Smooth muscle cell (in vitro differentiated cells): ENCODE data around the gene RIPPLY3. TPM values are rescaled to one million over a fixed set of nuclear protein-coding genes. Genes with fewer than 3 reads are reported as not detected.

Source experiments
- DNase-seq: peaks from one replicate; lab custom pipeline; 2025; ENCODE audit not compliant: unreplicated experiment; lab: John Stamatoyannopoulos, UW
- H2AFZ ChIP-seq: fragments of 200-600 bp; sonication (generic); 2 replicates; pipeline ENCODE4 v1.6.0; 2016; ENCODE audit warnings: antibody characterized with exemption, low read depth, mild to moderate bottlenecking
- H3F3A ChIP-seq: fragments of 200-600 bp; sonication (generic); 2 replicates; pipeline ENCODE4 v1.6.0; 2017; ENCODE audit warnings: antibody characterized with exemption, low read depth
- H3K27ac ChIP-seq: fragments of 200-600 bp; sonication (generic); 2 replicates; pipeline ENCODE4 v1.5.1; 2016; ENCODE audit warnings: low read depth, mild to moderate bottlenecking
- H3K27me3 ChIP-seq: fragments of 200-600 bp; sonication (generic); 2 replicates; pipeline ENCODE4 v1.6.1; 2016; ENCODE audit warnings: low read depth, mild to moderate bottlenecking
- H3K36me3 ChIP-seq: fragments of 200-600 bp; sonication (generic); 2 replicates; pipeline ENCODE4 v1.5.1; 2016; ENCODE audit warnings: low read depth
- H3K4me1 ChIP-seq: fragments of 200-600 bp; sonication (generic); 2 replicates; pipeline ENCODE4 v1.5.1; 2016; ENCODE audit warnings: low read depth
- H3K4me2 ChIP-seq: fragments of 200-600 bp; sonication (generic); 2 replicates; pipeline ENCODE4 v1.6.0; 2016; ENCODE audit warnings: mild to moderate bottlenecking
- H3K4me3 ChIP-seq: fragments of 200-600 bp; sonication (generic); 2 replicates; pipeline ENCODE4 v1.5.1; 2016; ENCODE audit warnings: mild to moderate bottlenecking
- H3K79me2 ChIP-seq: fragments of 200-600 bp; sonication (generic); 2 replicates; pipeline ENCODE4 v1.6.0; 2016; ENCODE audit warnings: low read depth, mild to moderate bottlenecking
- H3K9ac ChIP-seq: fragments of 200-600 bp; sonication (generic); 2 replicates; pipeline ENCODE4 v1.6.0; 2016; ENCODE audit warnings: low read depth
- H3K9me3 ChIP-seq: fragments of 200-600 bp; sonication (generic); replicated peaks from 2 replicates; pipeline ENCODE4 v1.5.1; 2016; ENCODE audit warnings: low read depth
- H4K20me1 ChIP-seq: fragments of 200-600 bp; sonication (generic); 2 replicates; pipeline ENCODE4 v1.6.0; 2016; ENCODE audit warnings: low read depth
- WGBS: methylation state at CpG from one replicate; pipeline ENCODE4 v1.1.7; 2016; ENCODE audit warnings: low lambda C conversion rate; 5-methylcytosine and 5-hydroxymethylcytosine counted together
- polyA plus RNA-seq: library from polyadenylated mRNA; unstranded; fragments of >200 nt; fragmentation: Nextera tagmentation; extraction: Ambion mirVana; gene quantifications from 2 replicates; pipeline ENCODE4 v1.2.1, GENCODE V29; 2016
- total RNA-seq: library from RNA; depleted of rRNA; stranded (reverse); fragments of >200 nt; gene quantifications from 2 replicates; pipeline ENCODE4 v1.2.3, GENCODE V29; 2014
- TF ChIP-seq, protein P1 (sequence below): fragments of 200-600 bp; sonication (generic); IDR thresholded peaks from 2 replicates; pipeline ENCODE4 v1.5.1; 2017; ENCODE audit warnings: borderline replicate concordance, mild to moderate bottlenecking, antibody characterized with exemption; ENCODE audit not compliant: insufficient read depth, poor library complexity, severe bottlenecking

Gene RIPPLY3
- total and polyA plus RNA-seq, 2 experiments from 2014 or later = not detected

DNA sequence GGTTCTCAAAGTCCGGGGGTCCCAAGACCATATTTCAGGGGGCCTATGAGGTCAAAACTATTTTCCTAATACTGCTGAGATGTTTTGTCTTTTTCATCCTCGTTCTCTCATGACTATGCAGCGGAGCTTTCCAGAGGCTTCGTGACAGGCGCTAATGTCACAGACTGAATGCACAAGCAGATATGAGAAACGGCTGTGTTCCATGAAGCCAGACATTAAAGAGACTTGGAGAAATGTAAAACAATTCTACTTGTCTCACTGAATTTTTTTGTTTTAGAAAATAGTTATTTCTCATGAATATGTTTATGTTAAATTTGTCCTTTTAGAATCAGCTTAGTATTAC is 56.1 kb downstream of the RIPPLY3 start:
- H3F3A ChIP-seq = peaks cover 10% of the 10 kb centered on the region
- no peak for DNase-seq
- peak overlapping the region; percentile 81 for H3K27ac ChIP-seq
- peak overlapping the region; percentile 53 for H3K4me2 ChIP-seq
- no peak overlapping the region for H2AFZ ChIP-seq
- H3K36me3 ChIP-seq = no peaks in the 10 kb centered on the region
- TF ChIP-seq, protein P1, sequence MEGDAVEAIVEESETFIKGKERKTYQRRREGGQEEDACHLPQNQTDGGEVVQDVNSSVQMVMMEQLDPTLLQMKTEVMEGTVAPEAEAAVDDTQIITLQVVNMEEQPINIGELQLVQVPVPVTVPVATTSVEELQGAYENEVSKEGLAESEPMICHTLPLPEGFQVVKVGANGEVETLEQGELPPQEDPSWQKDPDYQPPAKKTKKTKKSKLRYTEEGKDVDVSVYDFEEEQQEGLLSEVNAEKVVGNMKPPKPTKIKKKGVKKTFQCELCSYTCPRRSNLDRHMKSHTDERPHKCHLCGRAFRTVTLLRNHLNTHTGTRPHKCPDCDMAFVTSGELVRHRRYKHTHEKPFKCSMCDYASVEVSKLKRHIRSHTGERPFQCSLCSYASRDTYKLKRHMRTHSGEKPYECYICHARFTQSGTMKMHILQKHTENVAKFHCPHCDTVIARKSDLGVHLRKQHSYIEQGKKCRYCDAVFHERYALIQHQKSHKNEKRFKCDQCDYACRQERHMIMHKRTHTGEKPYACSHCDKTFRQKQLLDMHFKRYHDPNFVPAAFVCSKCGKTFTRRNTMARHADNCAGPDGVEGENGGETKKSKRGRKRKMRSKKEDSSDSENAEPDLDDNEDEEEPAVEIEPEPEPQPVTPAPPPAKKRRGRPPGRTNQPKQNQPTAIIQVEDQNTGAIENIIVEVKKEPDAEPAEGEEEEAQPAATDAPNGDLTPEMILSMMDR = no peak
- no peaks in the 10 kb centered on the region for H3K27me3 ChIP-seq
- H3K9me3 ChIP-seq = no peaks in the 10 kb centered on the region
- H3K4me1 ChIP-seq = peaks cover 25% of the 10 kb centered on the region
- no peaks in the 10 kb centered on the region for H4K20me1 ChIP-seq
- H3K4me3 ChIP-seq = no peak overlapping the region
- 81% methylated on average over 6 of the region's 6 CpGs for WGBS
- no peaks in the 10 kb centered on the region for H3K79me2 ChIP-seq
- H3K9ac ChIP-seq = no peak overlapping the region

DNA sequence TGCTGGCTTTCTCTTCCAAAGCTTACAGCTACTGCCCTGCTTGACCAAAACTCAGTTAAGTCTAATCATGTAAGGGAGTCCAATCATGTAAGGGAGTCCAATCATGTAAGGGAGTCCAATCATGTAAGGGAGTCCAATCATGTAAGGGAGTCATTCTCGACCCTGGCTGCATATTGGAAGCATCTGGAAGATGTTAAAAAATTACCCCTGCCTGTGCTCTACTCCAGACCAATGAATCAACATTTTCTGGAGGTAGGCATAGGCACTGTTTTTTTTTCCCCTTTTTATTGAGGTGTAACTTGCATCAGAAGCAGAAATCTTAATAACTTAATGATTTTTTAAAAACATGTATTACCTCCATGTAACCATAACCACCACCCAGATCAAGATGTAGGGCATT is 56.9 kb downstream of the RIPPLY3 start:
- 78% methylated on average over 1 of the region's 1 CpG for WGBS
- peaks cover 10% of the 10 kb centered on the region for H3F3A ChIP-seq

DNA sequence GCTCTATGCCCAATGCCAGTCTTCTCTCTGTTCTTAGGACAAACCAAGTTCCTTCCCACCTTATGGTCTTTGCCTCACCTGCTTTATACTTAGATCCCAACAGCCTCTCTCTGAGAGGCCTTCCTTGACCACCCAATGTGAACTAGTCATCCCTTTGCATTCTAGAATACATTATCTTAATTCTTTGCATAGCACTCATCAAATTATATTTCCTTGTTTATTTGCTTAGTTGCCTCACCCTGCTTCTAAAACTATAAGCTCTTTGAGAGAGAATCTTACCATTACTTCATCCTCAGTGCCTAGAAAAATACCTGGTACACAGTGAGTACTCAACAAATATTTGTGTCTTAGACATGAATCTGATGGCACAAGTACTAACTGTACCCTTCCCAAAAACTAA is 58.3 kb downstream of the RIPPLY3 start:
- H2AFZ ChIP-seq = no peak overlapping the region
- H3K9me3 ChIP-seq = no peaks in the 10 kb centered on the region
- H3K79me2 ChIP-seq = peaks cover under 1% of the 10 kb centered on the region
- TF ChIP-seq, protein P1 = no peak
- no peak overlapping the region for H3K4me3 ChIP-seq
- H3F3A ChIP-seq = peaks cover 10% of the 10 kb centered on the region
- no peaks in the 10 kb centered on the region for H4K20me1 ChIP-seq
- no peak for DNase-seq
- no peak overlapping the region for H3K4me2 ChIP-seq
- no peak overlapping the region for H3K9ac ChIP-seq
- H3K27ac ChIP-seq = no peak overlapping the region
- peaks cover 13% of the 10 kb centered on the region for H3K4me1 ChIP-seq
- H3K27me3 ChIP-seq = no peaks in the 10 kb centered on the region
- H3K36me3 ChIP-seq = no peaks in the 10 kb centered on the region

More for the DNA sequence above, 56.9 kb downstream of the RIPPLY3 start:
- DNase-seq = no peak
- H3K9ac ChIP-seq = no peak overlapping the region
- no peak overlapping the region for H3K4me3 ChIP-seq
- H3K4me1 ChIP-seq = peaks cover 19% of the 10 kb centered on the region
- TF ChIP-seq, protein P1 = no peak
- no peaks in the 10 kb centered on the region for H3K36me3 ChIP-seq
- H3K4me2 ChIP-seq = no peak overlapping the region
- no peaks in the 10 kb centered on the region for H3K79me2 ChIP-seq
- no peak overlapping the region for H3K27ac ChIP-seq
- H3K27me3 ChIP-seq = no peaks in the 10 kb centered on the region
- no peak overlapping the region for H2AFZ ChIP-seq
- no peaks in the 10 kb centered on the region for H4K20me1 ChIP-seq
- H3K9me3 ChIP-seq = no peaks in the 10 kb centered on the region

DNA sequence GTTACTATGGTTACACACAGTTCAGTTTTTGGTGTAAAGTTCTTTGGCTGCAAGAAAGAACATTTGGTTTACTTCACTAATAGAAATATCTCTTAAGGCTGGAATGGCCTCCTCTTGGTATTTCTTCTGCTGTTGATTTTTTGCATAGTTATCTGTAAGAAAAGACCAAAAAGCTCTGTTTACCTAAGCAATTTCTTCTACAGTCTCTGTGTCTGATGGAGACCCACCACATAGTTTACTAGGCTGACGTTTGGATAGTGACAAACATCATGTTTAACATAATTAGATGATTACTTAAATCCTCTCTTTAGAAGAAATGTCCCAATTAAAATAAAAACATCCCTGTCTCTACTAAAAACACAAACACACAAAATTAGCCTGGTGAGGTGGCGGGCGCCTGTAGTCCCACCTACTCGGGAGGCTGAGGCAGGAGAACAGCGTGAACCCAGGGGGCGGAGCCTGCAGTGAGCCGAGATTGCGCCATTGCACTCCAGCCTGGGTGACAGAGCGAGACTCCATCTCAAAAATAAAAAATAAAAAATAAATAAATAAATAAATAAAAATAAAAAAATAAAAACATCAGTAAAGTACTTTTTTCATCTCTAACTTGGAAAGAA is 59.2 kb downstream of the RIPPLY3 start:
- 92% methylated on average over 9 of the region's 9 CpGs for WGBS
- Histone ChIP-seq H3F3A (peaks cover 7% of the 10 kb centered on the region), H3K36me3 (no peaks in the 10 kb centered on the region), H3K4me1 (peaks cover 8% of the 10 kb centered on the region), H3K79me2 (peaks cover 7% of the 10 kb centered on the region), H3K9me3 (no peaks in the 10 kb centered on the region), H4K20me1 (no peaks in the 10 kb centered on the region), H3K9ac (no peak overlapping the region), H3K27ac (no peak overlapping the region), H3K4me2 (no peak overlapping the region), H2AFZ (no peak overlapping the region), H3K4me3 (no peak overlapping the region), H3K27me3 (no peaks in the 10 kb centered on the region)
- TF ChIP-seq, protein P1 = no peak
- DNase-seq = no peak
